Kidney tubule cell (primary cell): ENCODE measurements around the gene TMEM59.
A peak's percentile ranks its signal among the peaks of the same experiment; 100 is the strongest.

Experiments
- DNase-seq: peaks from one replicate; pipeline ENCODE4 v3.0.0-alpha.2; 2018; ENCODE audit warnings: low spot score

Gene TMEM59

GRCh38 chr1:53982034-53982762 is 70.8 kb downstream of the TMEM59 start:
- DNase-seq: peak; percentile 67

- DNase-seq: peak; percentile 84
Observed at GRCh38 chr1:53981220-53981619, 71.8 kb downstream of the TMEM59 start.

- DNase-seq: no peak
Observed at GRCh38 chr1:53979712-53980450, 73.1 kb downstream of the TMEM59 start.
